HG03060 (cell line): ENCODE measurements around the gene CD274.
"Not testable (repeated sequence)": the region's sequence is repeated elsewhere in the genome, so short reads cannot be mapped to it uniquely, and the experiment has no call there.

ENCODE experiments used
- ATAC-seq: cut with Tn5 transposase; IDR thresholded peaks from one replicate; pipeline ENCODE4 v1.9.1; 2021; ENCODE audit warnings: low read depth, moderate number of reproducible peaks; ENCODE audit not compliant: unreplicated experiment

CD274 gene

DNA sequence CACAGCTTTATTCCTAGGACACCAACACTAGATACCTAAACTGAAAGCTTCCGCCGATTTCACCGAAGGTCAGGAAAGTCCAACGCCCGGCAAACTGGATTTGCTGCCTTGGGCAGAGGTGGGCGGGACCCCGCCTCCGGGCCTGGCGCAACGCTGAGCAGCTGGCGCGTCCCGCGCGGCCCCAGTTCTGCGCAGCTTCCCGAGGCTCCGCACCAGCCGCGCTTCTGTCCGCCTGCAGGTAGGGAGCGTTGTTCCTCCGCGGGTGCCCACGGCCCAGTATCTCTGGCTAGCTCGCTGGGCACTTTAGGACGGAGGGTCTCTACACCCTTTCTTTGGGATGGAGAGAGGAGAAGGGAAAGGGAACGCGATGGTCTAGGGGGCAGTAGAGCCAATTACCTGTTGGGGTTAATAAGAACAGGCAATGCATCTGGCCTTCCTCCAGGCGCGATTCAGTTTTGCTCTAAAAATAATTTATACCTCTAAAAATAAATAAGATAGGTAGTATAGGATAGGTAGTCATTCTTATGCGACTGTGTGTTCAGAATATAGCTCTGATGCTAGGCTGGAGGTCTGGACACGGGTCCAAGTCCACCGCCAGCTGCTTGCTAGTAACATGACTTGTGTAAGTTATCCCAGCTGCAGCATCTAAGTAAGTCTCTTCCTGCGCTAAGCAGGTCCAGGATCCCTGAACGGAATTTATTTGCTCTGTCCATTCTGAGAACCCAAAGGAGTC, at the start of gene CD274:
TSS of gene CD274 (plus strand) at position 184 of the 733 bp plus-strand sequence. CDS start 5,572 bp downstream, outside the sequence.
- ATAC-seq, result no peak

DNA sequence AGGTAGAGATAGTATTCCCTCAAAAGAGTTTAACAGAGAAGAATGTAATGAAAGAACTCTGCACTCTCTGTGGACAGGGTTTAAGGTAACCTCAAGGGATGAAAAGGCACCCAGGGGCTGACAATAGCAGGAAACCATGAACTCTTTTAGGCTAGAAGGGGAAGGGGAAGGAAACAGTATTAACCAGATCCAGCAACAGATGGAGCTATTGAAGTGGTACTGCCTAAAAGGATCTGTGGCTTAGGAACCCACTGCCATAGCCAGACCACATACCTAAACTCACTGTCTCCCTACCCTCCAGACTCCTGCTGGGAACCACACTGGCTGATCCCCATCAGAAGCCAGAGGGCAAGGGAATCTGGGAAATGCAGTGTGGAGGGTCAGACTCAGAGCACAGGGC, 48.1 kb upstream of the CD274 start:
- ATAC-seq, result no peak

DNA sequence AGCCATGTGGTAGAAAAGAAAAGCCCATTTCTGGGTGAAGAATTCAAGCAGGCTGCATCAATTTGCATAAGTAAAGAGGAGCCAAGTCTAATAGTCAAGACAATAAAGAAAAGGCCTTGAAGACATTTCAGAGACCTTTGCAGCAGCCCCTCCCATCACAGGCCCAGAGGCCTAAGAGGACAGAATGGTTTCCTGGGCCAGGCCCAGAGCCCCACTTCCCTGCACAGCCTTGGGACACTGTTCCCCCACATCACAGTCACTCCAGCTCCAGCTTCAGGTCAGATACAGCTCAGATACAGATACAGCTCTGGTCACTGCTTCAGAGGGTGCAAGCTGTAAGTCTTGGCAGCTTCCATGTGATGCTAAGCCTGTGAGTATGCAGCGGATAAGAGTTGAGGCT, 41.7 kb upstream of the CD274 start:
- no peak for ATAC-seq

DNA sequence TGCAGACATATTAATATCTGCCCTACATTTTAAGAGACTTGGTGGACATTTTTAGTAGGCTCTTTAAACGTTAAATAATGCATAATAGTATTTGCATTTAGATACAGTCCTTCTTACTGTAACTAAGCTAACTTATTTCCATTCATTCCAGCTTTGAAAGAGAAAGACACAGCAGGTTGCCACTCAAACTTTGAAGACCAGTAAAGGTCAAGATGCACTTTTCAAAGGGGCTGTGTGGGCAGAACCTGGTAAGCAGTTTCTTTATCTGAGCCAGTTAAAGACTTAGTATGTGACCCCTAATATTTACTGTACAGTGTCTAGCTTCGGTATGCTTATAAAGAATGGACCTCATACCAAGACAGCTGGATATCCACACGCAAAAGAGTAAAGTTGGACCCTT, 33.4 kb upstream of the CD274 start:
- ATAC-seq, result no peak

DNA sequence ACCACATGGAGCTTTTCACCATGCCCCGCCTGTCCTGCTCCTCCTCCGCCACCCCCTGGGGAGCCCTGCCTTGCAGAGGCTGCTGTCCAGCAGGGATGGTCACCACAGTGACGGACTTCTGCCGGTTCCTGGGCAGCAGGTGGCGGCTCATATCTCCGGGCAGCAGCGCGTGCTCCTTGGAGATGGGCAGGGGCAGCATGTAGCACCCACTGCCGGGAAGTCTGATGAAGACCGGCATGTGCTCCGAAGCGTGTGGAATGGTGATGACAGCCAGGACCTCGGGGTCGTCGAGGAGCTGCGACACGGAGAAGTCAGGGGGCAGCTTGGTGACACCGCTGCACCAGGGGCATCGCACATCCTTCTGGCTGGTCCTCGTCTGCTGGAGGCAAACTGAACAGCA, 31.9 kb upstream of the CD274 start:
- ATAC-seq, result no peak

DNA sequence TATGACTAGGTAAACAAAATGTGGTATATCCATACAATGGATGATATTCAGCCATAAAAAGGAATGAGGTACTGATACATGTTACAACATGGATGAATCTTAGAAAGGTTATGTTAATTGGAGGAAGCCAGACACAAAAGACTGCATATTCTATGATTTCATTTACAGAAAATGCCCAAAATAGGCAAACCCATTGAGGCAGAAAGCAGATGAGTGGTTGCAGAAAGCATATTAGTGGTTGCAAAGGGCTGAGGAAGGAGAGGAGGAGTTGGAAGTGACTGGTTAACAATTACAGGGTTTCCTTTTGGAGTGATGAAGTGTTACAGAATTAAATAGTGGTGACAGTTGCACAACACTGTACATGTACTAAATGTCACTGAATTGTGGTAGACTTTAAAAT, 30.4 kb upstream of the CD274 start:
- no peak for ATAC-seq

DNA sequence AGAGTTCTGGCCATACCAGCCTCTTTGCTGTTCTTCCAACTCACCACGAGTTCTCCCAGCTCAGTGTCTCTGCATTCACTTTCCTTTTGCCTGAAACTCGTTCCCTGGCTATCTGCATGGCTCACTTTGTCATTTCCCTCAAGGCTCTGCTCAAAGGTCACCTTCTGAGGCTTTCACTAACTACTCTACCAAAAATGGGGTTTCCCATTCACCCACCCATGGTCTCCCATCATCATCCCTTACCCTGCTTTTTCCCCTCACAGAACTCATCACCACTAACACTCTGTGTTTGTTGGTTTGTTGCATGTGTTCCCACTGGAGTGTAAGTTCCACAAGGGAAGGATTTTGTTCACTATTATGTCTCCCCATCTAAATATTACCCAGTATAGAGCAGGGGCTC, 29.2 kb upstream of the CD274 start:
- ATAC-seq, result no peak

DNA sequence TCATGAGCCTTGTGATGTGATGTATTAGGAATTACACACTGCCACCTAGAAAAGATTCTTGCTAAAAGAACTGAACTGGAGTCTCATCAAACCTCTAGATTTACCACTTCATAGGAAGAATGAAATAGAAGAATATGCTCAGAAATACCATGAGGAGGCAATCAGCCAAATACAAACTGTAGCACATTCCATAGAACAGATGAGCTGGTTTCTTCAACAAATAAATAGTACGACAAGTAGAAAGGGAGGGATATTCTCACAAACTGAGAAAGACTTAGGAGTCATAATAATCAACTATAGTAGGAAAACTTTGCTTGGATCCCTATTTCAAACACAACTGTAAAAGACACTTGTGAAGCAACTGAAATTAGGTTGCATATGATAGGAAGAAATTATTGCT, 28.1 kb upstream of the CD274 start:
- no peak for ATAC-seq

DNA sequence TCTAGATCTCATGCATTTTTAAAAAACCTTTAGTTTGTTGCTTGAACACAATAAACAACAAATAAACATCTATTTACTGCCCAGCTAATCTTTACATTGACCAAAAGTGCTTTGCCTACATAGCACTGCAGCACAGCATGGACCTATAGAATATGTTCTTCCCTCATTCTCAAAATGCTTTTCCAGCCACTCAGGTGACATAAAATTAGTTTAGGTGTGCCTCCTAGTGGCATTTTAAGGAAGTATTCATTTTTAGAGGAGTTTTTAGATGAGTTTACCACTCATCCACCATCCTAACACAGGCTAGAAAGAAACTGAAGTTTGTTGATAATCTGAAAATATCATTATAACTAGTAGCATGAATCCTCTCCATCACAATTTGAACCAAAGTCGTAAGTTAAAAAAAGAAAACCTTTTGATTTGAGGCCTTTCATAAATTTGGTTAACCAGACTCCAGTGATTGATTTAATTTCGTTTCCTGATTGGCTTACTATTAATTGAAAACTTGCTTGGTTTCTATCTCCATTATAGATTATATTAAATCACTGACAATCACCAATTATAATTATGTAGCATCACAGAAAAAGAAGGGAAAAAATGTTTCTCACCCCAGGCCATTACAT, 25.2 kb upstream of the CD274 start:
- no peak for ATAC-seq

DNA sequence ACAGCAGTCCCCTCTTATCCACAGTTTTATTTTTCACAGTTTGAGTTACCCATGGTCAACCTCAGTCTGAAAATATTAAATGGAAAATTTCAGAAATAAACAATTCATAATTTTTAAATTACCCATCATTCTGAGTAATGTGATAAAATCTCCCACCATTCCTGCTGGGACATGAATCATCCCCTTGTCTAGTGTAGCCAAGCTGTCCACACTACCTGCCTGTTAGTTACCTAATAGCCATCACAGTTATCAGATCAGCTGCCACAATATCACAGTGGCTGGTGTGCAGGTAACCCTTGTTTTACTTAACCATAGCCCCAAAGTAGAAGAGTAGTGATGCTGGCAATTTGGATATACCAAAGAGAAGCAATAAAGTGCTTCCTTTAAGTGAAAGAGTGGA, 23.3 kb upstream of the CD274 start:
- ATAC-seq, result no peak

DNA sequence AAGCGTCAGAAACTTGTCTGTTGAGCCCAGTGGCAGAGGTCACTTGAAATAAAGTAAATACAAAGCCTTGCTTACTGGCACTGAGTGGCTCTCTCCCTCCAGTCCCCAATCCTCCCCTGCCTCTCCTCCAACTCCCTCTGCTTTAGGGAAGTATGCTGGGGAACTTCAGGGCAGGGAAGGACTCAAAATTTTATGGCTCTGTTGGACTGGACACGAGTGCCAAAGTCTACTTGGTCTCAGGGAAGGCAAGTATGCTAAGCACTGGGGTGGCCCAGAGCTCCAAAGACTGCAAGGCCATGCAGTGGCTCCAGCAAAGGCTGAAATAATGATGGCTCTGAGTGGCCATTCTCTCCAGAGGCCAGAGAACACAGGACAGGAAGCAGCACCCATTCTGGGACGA, 22.2 kb upstream of the CD274 start:
- no peak for ATAC-seq

DNA sequence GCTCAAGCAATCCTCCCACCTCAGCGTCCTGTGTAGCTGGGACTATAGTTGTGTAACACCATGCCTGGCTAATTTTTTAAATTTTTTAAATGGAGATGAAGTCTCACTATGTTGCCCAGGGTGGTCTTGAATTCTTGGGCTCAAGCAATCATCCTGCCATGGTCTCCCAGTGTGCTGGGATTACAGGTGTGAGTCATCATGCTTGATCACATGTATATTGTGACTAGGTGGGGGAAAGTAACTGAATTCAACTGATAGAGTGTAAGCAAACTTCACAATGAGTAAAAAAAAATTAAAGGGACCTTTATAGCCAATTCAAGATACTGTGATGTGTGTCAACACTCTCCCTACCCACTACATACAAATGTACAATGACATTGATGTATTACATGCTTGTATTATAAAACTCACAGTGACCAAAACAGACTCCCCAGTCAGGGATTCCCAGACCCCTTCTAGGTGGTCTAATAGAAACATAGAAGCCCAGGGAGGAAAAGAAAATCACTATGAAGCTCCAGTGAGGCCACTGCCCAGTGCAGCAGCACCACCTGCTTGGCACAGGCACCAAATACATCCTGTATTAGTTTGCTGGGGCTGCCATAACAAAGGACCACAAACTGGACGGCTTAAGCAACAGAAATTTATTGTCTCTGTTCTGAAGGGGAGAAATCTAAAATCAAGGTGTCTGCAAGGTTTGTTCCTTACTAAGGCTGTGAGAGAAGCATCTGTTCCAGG, 21.4 kb upstream of the CD274 start:
- no peak for ATAC-seq

DNA sequence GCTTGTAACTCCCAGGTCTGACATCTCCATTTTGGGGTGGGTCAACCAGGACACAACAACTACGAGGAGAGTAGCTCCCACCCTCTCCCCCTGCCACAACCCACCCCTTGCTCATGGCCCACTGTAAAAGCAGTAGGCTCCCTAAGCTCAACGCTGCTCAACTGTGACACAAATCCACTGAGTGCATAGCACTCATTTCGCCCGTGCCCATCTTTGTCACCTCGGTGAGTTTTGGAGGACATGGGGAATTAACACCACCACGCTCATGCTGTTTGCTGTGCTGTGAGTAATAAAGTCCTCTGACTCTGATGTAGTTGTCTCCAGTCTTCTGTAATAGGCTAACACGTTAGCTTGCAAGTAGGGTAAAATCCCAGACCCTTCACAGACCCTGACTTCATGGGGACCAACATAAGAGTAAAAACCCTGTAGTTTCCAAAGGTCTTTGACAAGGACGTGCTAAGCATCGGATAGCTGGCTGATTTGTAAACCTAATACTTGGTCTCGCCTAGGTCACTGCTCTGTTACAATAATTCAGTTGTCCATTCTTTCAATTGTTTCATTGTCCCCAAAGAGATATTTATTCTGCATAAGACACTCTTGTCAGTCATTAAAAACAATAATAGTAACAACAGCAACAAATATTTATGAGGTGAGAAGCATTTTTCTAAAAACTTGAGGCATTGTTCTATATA, 20.3 kb upstream of the CD274 start:
- no peak for ATAC-seq

DNA sequence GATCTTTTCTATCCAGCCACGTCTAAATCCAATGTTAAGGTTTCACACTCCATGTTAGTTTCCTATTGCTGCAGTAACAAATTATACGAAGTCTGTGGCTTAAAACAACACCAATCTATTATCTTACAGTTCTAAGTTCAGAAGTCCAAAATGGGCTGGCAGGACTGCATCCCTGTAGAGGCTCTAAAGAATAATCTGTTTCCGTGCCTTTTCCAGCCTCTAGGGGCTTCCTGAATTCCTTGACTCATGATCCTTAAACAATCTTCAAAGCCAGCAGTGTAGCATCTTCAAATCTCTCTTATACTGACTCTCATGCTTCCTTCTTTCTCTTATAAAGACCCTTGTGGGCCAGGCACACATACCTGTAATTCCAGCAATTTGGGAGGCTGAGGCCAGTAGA, 19.4 kb upstream of the CD274 start:
- no peak for ATAC-seq

DNA sequence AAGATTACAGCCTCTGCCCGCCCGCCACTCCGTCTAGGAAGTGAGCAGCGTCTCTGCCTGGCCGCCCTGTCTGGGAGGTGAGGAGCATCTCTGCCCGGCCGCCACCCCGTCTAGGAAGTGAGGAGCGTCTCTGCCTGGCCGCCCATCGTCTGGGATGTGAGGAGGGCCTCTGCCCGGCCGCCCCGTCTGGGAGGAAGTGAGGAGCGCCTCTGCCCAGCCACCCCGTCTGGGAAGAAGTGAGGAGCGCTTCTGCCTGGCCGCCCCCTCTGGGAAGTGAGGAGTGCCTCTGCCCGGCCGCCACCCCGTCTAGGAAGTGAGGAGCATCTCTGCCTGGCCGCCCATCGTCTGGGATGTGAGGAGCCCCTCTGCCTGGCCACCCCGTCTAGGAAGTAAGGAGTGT, 17.5 kb upstream of the CD274 start:
- ATAC-seq, result not testable (repeated sequence)

DNA sequence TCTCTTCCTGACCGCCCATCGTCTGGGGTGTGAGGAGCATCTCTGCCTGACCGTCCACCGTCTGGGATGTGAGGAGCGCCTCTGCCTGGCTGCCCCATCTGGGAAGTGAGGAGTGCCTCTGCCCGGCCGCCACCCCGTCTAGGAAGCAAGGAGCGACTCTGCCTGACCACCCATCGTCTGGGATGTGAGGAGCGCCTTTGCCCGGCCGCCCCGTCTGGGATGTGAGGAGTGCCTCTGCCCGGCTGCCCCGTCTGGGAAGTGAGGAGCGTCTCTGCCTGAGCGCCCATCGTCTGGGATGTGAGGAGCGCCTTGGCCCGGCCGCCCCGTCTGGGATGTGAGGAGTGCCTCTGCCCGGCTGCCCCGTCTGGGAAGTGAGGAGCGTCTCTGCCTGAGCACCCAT, 17.0 kb upstream of the CD274 start:
- ATAC-seq, result not testable (repeated sequence)

DNA sequence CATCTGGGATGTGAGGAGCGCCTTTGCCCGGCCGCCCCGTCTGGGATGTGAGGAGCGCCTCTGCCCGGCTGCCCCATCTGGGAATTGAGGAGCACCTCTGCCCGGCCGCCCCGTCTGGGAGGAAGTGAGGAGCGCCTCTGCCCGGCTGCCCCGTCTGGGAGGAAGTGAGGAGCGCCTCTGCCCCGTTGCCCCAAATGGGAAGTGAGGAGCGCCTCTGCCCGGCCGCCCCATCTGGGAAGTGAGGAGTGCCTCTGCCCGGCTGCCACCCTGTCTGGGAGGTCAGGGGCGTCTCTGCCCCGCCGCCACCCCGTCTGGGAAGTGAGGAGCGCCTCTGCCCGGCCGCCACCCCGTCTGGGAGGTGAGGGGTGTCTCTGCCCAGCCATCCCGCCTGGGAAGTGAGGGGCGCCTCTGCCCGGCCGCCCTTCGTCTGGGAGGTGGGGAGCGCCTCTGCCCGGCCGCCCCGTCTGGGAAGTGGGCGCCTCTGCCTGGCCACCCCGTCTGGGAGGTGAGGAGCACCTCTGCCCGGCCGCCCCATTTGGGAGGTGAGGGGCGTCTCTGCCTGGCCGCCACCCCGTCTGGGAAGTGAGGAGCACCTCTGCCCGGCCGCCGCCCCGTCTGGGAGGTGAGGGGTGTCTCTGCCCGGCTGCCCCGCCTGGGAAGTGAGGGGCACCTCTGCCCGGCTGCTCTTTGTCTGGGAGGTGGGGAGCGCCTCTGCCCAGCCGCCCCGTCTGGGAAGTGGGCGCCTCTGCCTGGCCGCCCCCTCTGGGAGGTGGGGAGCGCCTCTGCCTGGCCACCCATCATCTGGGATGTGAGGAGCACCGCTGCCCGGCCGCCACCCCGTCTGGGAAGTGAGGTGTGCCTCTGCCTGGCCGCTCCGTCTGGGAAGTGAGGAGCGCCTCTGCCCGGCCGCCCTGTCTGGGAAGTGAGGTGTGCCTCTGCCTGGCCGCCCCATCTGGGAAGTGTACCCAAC, 16.2 kb upstream of the CD274 start:
- ATAC-seq, result not testable (repeated sequence)

DNA sequence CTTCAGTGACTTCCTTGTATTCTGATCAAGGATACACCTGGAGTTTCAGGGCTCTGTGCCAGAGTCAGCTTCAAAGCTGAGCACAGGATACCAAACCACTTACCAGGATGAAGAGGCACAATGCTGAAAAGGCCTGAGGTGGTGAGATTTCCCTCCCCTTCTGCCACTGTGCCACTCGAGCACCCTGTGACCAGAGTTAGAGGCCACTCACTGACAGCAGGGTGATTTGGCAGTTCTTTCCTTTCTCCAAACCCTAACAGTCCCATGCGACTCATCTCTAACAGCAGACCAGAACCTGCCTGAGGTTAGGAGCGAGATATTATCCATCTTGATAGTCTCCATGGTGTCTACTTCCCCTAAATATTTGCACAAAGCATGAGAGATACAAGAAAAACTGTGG, 14.4 kb upstream of the CD274 start:
- no peak for ATAC-seq

DNA sequence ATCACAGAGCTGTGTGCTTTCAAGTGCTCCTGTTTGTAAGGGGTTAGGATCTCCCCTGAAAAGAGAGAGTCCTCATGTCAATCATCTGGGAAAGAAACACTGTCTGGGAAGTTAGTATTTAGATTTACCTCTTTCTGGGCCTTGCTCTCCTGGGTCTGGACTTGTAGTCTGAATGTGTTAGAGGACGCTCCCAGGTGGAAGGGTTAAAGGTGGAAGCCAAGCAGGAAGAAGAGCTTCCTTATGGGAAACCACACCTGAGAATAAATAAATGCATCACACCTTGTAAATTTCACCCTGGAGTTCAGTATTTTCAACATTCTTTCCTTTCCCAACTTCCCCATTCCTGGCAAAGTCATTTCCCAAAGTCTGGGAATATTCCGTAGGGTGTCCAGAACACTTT, 13.9 kb upstream of the CD274 start:
- ATAC-seq, result no peak
